A172 (cell line): Measurements from ENCODE around the gene CCDC78. TPM values are rescaled to one million over a fixed set of nuclear protein-coding genes. Genes with fewer than 3 reads are reported as not detected.

Experiments used
- DNase-seq: peaks from one replicate; pipeline ENCODE4 v3.0.0-alpha.2; 2015; ENCODE audit warnings: low spot score
- total RNA-seq: library from RNA; depleted of rRNA; stranded (reverse); fragments of >200 nt; shearing (Covaris generic); gene quantifications from 2 replicates; pipeline ENCODE4 v1.2.3, GENCODE V29; 2014

Gene CCDC78
- total RNA-seq, 1 experiment from 2014 or later: 2.1 TPM

- DNase-seq: no peak
Observed at GRCh38 chr16:725041-725376, 1.2 kb downstream of the CCDC78 start.

DNA sequence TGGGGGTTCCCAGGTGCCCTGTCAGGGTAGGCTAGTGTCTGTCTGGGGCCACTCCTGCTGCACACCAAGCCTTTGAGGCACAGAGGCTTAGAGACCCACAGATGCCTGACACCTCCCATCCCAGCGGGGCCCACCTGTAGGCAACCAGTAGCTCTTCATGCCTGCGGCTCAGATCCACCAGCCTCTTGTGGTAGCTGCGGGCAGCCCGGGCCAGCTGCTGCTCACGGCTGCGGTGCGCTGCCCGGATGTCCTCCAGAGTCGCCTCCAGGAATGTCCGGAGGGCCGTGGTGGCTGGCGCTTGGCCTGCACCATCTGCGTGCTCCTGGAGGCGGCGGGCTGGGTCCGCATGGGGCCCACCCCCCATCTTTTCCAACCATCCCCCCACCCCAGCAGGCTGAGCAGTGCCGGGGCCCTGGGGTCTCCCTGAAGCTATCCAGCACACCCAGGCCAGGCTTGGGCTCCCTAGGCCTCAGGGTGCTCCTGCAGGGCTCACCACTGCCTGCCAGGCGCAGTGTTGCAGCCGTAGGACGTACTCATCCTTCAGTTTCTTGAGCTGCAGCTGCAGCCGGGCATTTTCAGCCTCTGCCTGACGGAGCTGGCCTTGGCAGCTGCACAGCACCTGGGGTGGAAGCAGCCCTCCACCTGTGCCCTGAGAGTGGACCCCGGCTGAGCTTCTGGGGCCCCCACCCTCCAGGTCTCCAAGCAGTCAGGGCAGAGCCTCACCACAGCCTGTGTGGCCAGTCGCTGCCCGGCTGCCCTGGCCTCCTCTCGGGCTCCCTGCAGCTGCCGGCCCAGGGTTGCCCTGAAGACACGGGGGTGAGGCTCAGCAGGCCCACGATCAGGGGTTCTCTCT lies 1.8 kb downstream of the CCDC78 start:
- no peak for DNase-seq

DNA sequence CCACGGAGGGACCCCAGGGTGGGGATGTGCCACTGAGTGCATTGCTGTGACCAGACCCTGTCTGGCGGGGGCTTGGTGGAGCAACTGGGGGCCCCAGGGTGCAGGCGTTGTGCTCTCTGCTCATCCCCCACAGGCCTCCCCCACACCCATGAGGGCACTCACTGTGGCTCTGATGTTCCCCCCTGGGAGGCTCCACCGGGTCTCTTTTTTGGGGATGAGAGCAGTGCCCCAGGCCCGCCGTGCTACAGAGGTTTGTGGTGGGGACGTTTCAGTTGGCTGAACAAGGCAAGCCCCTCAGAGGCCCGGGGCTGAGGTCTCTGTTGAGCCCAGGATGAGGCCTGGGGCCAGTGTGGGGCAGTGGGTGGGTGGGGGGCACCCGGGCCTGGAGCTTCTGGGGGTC lies 2.5 kb downstream of the CCDC78 start:
- DNase-seq: no peak

- DNase-seq: no peak
Observed at GRCh38 chr16:722835-723633, 3.2 kb downstream of the CCDC78 start.

- no peak for DNase-seq
Observed at GRCh38 chr16:721765-722540, 4.3 kb downstream of the CCDC78 start.

- peak; percentile 70 for DNase-seq
Observed at GRCh38 chr16:720990-721764, 5.1 kb downstream of the CCDC78 start, which contains the start of gene ANTKMT. Gene ANTKMT (plus strand): TSS chr16:721146. CDS start chr16:721275, 129 bp downstream.

- DNase-seq: peak; percentile 74
Observed at GRCh38 chr16:720447-720989, 5.7 kb downstream of the CCDC78 start.

- peak; percentile 61 for DNase-seq
Observed at GRCh38 chr16:719815-720446, 6.3 kb downstream of the CCDC78 start.

- no peak for DNase-seq
Observed at GRCh38 chr16:718922-719321, 7.3 kb downstream of the CCDC78 start.

GRCh38 chr16:718389-718788 lies 7.9 kb downstream of the CCDC78 start:
- DNase-seq: no peak

GRCh38 chr16:717450-718245 lies 8.6 kb downstream of the CCDC78 start:
- no peak for DNase-seq

GRCh38 chr16:716768-717325 lies 9.4 kb downstream of the CCDC78 start:
- DNase-seq: no peak

- no peak for DNase-seq
Observed at GRCh38 chr16:716200-716568, 10.1 kb downstream of the CCDC78 start.

DNA sequence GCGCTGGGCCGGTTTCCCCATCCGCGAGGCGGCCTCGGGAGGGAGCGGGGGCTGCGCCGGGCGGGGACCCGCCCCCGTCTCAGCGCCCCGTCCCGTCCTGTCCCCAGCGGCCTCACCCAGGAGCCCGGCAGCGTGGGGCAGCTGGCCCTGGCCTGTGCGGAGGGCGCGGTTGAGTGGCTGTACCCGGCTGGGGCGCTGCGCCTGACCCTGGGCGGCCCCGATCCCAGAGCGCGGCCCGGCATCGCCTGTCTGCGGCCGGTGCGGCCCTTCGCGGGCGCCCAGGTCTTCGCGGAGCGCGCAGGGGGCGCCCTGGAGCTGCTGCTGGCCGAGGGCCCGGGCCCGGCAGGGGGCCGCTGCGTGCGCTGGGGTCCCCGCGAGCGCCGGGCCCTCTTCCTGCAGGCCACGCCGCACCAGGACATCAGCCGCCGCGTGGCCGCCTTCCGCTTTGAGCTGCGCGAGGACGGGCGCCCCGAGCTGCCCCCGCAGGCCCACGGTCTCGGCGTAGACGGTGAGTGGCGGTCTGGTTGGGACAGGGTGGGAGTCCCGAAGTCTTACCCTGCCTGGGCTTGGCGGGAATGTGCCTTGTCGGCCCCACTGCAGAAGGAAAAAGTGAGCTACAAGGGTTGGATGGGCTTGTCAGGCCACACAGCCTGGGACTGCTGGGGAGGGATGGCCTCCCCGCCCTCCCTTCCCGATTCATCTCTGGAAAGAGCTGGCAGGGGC lies 10.6 kb downstream of the CCDC78 start:
- no peak for DNase-seq

GRCh38 chr16:714558-715476 lies 11.4 kb downstream of the CCDC78 start, which contains the start of gene METRN:
Gene METRN (plus strand): TSS chr16:715118. CDS start chr16:715290, 172 bp downstream.
- peak; percentile 79 for DNase-seq

DNA sequence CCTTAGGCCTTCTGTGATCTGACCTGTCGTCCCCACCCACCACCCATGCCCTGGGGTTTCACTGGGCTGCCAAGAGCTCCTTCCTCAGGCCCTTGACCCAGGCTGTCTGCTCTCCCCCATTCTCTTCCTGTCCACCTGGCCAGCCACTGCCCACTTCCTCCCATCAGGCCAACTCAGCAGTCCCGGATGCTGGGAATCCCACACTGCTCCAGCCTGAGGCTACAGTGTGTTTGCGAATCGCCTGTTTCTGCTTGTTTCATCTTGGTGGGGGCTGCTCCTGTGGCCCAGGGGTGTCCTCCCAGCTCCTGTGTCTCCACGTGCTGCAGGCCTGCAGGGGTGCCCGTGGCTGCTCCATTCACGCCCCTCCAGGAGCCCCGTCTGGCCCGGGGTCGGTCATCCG lies 12.2 kb downstream of the CCDC78 start:
- DNase-seq: peak; percentile 65

GRCh38 chr16:712740-713250 lies 13.4 kb downstream of the CCDC78 start:
- peak; percentile 99 for DNase-seq
